ENCODE data around the gene COBL. TPM values are rescaled to one million over a fixed set of nuclear protein-coding genes. Genes with fewer than 3 reads are reported as not detected.
A peak's percentile ranks its signal among the peaks of the same experiment; 100 is the strongest.

The COBL gene
- total RNA-seq, 4 donors from 2014 or later = 1.1 to 27.7 (median 15.2) TPM

DNA sequence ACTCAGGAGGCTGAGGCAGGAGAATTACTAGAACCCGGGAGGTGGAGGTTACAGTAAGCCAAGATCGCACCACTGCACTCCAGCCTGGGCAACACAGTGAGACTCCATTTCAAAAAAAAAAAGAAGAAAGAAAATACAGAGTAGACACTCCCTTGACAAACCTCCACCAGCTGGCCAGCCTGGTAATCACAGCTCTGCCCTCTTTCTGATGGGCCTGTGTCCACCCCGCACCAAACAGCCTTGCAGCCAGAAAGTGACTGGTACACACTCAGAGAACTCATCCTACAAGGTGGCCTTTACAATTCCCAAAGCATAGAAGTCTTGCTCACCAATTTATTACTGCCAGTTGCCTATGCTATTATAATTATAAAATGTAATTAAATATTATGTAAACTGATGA is 66.6 kb downstream of the COBL start:
- TF ChIP-seq, protein P1, sequence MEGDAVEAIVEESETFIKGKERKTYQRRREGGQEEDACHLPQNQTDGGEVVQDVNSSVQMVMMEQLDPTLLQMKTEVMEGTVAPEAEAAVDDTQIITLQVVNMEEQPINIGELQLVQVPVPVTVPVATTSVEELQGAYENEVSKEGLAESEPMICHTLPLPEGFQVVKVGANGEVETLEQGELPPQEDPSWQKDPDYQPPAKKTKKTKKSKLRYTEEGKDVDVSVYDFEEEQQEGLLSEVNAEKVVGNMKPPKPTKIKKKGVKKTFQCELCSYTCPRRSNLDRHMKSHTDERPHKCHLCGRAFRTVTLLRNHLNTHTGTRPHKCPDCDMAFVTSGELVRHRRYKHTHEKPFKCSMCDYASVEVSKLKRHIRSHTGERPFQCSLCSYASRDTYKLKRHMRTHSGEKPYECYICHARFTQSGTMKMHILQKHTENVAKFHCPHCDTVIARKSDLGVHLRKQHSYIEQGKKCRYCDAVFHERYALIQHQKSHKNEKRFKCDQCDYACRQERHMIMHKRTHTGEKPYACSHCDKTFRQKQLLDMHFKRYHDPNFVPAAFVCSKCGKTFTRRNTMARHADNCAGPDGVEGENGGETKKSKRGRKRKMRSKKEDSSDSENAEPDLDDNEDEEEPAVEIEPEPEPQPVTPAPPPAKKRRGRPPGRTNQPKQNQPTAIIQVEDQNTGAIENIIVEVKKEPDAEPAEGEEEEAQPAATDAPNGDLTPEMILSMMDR (IDR thresholded peaks at IDR 0.05) = no peak
- ATAC-seq (ENCODE audit: low FRiP score) (no peak), DNase-seq (ENCODE audit: low spot score) (no peak)

DNA sequence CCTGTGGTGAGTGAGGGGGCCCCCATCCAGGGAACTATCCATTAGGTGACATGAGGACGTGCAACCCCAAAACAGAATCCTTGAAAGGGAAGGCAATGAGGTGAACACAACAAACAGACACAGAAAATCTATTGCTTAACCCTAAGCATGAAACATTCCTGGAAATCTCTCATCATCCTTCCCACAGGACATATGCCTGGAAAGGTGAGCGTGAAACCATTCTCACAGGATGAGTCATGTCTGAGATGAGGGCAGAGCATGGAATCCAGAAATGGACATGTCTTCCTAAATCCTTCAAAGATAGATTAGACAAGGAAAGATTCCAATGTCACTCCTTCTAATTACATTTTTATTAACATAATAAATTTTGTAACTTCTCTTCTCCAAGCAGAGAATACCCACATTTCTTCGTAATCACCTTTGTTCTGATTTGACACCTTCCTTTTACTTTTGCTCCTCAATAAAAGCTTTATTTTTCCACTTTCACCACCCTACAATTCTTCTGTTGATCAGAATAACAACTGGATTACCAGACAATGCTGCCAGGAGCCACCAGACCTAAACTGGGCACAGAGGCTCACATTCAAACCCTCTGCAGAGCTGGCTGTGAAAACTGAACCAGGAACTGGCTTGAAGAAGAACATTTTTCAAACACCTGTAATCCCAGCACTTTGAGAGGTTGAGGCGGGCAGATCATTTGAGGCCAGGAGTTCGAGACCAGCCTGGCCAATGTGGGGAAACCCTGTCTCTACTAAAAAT is 67.2 kb downstream of the COBL start:
- ATAC-seq (ENCODE audit: low FRiP score) (peak; percentile 88), DNase-seq (ENCODE audit: low spot score) (no peak)
- TF ChIP-seq, protein P1 (IDR thresholded peaks at IDR 0.05) = no peak

DNA sequence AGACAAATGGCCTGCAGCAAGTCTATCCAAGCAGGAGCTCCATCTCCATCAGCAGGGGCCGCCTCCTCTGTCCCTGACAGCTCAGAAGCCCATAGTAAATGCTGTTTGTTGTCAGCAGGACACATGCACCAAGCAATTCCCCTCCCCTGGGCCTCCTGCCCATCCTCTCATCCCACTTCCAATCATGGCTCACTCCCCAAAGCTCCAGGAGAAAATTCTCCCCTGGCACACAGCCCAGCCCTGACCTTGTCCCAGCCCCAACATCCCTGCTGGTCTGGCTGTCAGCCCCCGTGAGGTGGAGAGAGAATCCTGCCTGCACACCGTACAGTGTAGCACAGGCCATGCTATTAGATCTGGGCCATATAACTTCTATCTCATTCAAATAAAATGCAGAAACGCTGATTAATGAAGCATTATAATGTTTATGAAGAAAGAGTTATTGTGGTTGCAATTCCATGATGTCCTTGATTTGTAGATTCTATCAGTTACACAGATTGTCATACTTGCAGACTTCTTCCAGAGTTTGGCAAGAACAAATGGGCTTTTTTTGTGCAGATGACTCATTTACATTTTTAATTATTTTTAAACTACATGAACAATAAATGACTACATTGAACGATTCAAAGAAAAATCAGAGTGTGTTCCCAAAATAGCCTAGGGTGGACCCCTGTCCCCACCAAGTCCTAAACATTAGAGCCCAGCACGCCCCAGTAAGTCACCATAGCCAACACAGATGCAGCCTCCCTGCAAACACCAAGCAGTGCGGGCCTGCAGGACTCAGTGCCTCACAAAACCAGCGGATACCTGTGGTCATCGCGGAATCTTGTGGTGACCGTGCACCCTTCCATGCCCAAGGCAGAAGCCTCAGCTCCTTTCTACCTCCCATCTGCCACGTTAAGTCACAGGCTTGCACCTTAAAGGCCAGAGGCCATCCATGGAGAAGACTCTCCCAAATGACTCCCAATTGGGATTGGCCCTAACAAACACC is 70.1 kb downstream of the COBL start:
- TF ChIP-seq, protein P1 (IDR thresholded peaks at IDR 0.05) = no peak
- DNase-seq (ENCODE audit: low spot score) = no peak
- no peak for ATAC-seq (ENCODE audit: low FRiP score)

DNA sequence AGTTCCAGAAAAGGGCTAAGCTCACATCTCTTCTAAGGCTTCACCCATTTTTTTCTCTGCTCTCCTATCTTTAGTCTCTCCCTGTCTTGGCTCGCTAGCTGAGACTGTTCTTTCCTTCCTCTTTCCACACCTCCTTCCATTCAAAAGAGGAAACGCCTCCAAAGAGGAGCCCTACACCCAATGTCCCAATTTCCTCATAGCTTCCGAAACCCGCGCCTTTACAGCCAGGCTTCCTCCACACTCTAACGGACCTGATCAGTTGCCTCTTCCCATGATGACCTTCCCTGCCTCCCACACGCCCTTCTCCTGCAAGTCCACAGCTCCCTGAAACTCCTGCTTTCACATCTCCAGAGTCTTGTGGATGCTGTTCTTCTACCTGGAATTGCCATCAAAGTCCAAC is 71.7 kb downstream of the COBL start:
- DNase-seq (ENCODE audit: low spot score) (no peak), ATAC-seq (ENCODE audit: low FRiP score) (no peak)

DNA sequence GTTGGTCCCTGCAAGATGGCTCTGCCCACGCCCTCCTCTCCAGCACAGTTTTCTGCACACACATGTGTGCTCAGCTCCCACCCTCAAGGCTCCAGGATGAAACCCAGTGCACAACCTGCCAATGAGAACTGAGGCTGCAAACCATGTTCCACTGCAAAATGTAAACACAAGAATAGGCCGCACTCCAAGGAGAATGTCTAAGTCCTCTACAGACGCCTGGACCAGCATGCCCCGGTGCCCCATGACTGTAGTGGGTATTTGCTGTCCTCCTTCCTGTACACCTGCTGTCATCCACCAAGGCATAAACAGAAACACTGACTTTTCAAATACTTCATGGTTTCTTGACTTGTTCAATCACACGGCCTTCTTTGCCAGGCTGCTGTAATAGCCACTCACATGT is 72.6 kb downstream of the COBL start:
- ATAC-seq (ENCODE audit: low FRiP score) = no peak
- TF ChIP-seq, protein P1 (IDR thresholded peaks at IDR 0.05) = no peak
- no peak for DNase-seq (ENCODE audit: low spot score)

More for the DNA sequence above, 71.7 kb downstream of the COBL start:
- TF ChIP-seq, protein P1 (IDR thresholded peaks at IDR 0.05) = no peak

DNA sequence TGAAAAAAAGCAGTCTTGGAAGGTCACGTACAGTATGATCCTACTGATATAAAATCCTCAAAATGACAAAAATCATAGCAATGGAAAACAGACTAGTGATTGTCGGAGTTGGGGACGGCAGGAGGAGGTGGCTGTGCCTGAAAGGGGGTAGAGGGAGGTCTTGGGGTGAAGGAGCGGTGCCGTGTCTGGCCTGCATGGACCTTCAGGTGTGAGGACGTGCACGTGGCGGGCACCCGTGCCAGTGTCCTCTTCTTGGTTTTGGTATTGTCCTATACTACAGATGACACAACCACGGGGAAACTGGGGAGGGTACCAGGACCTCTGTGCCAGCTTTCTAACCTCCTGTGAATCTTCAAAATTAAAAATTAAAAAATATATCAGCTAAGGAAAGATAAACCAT is 73.0 kb downstream of the COBL start:
- DNase-seq (ENCODE audit: low spot score) (no peak), ATAC-seq (ENCODE audit: low FRiP score) (no peak)
- TF ChIP-seq, protein P1 (IDR thresholded peaks at IDR 0.05) = no peak

All from omental fat pad (tissue), 4 donors.